GM23338 (cell line): Measurements from ENCODE around the gene SPATA25. TPM values are rescaled to one million over a fixed set of nuclear protein-coding genes. Genes with fewer than 3 reads are reported as not detected.
"Not testable (repeated sequence)": the region's sequence is repeated elsewhere in the genome, so short reads cannot be mapped to it uniquely, and the experiment has no call there.

Experiments used
- ATAC-seq: fragments of 200-7000 bp; cut with Tn5 transposase; 3 replicates; pipeline ENCODE4 v1.9.1; 2020
- DNase-seq: peaks from one replicate; pipeline ENCODE4 v3.0.0-alpha.2; 2015; ENCODE audit warnings: low spot score
- H2AFZ ChIP-seq: fragments of 200-600 bp; sonication (generic); 2 replicates; pipeline ENCODE4 v1.8.0; 2016; ENCODE audit warnings: antibody characterized with exemption, mild to moderate bottlenecking, moderate library complexity
- H3F3A ChIP-seq: fragments of 200-600 bp; sonication (generic); replicated peaks from 2 replicates; pipeline ENCODE4 v1.8.0; 2017; ENCODE audit warnings: antibody characterized with exemption, mixed run types, low read depth
- H3K27ac ChIP-seq: fragments of 200-600 bp; sonication (generic); 2 replicates; pipeline ENCODE4 v1.6.1; 2016; ENCODE audit warnings: low read depth
- H3K27me3 ChIP-seq: fragments of 200-600 bp; sonication (generic); 2 replicates; pipeline ENCODE4 v1.8.0; 2016; ENCODE audit warnings: mild to moderate bottlenecking, mixed run types, moderate library complexity; ENCODE audit not compliant: insufficient read depth
- H3K36me3 ChIP-seq: fragments of 200-600 bp; sonication (generic); 2 replicates; pipeline ENCODE4 v1.8.0; 2016; ENCODE audit warnings: mild to moderate bottlenecking; ENCODE audit not compliant: insufficient read depth
- H3K4me1 ChIP-seq: fragments of 200-600 bp; sonication (generic); 2 replicates; pipeline ENCODE4 v1.8.0; 2016; ENCODE audit warnings: mild to moderate bottlenecking, moderate library complexity; ENCODE audit not compliant: insufficient read depth
- H3K4me2 ChIP-seq: fragments of 200-600 bp; sonication (generic); 2 replicates; pipeline ENCODE4 v1.7.1; 2017; ENCODE audit warnings: mixed run types
- H3K4me3 ChIP-seq: fragments of 200-600 bp; sonication (generic); 2 replicates; pipeline ENCODE4 v1.6.1; 2016; ENCODE audit warnings: mixed run types
- H3K79me2 ChIP-seq: fragments of 200-600 bp; sonication (generic); replicated peaks from 2 replicates; pipeline ENCODE4 v1.8.0; 2017; ENCODE audit warnings: mild to moderate bottlenecking; ENCODE audit not compliant: insufficient read depth
- H3K9me2 ChIP-seq: fragments of 200-600 bp; sonication (generic); 2 replicates; pipeline ENCODE4 v1.8.0; 2017; ENCODE audit not compliant: insufficient read depth
- H4K20me1 ChIP-seq: fragments of 200-600 bp; sonication (generic); replicated peaks from 2 replicates; pipeline ENCODE4 v1.8.0; 2017; ENCODE audit warnings: mild to moderate bottlenecking; ENCODE audit not compliant: insufficient read depth
- H3K27ac Mint-ChIP-seq: 2 replicates; pipeline ENCODE4 v1.8.0; 2020; ENCODE audit warnings: inconsistent platforms, mild to moderate bottlenecking, moderate library complexity, mixed read lengths
- H3K27me3 Mint-ChIP-seq: 3 replicates; pipeline ENCODE4 v1.8.0; 2022; ENCODE audit warnings: low read depth, mild to moderate bottlenecking, moderate library complexity, mixed read lengths, inconsistent platforms; ENCODE audit not compliant: insufficient read depth, poor library complexity
- H3K36me3 Mint-ChIP-seq: 3 replicates; pipeline ENCODE4 v1.8.0; 2021; ENCODE audit warnings: low read depth, mild to moderate bottlenecking, inconsistent platforms, moderate library complexity, mixed read lengths
- H3K4me1 Mint-ChIP-seq: 3 replicates; pipeline ENCODE4 v1.8.0; 2020; ENCODE audit warnings: mild to moderate bottlenecking, inconsistent platforms, mixed read lengths
- H3K4me3 Mint-ChIP-seq: 3 replicates; pipeline ENCODE4 v1.8.0; 2021; ENCODE audit warnings: moderate library complexity, mild to moderate bottlenecking, inconsistent platforms, mixed read lengths
- H3K9me3 Mint-ChIP-seq: 3 replicates; pipeline ENCODE4 v1.8.0; 2020; ENCODE audit warnings: moderate library complexity, mild to moderate bottlenecking, inconsistent platforms, mixed read lengths
- CREB1 ChIP-seq: fragments of 250-450 bp; sonication (Bioruptor Pico); IDR thresholded peaks from 2 replicates; pipeline ENCODE4 v1.5.0; 2020; ENCODE audit warnings: low read depth, mild to moderate bottlenecking, moderate library complexity
- CTCF ChIP-seq, 2 experiments: fragments of 200-600 bp in 1 of 2; sonication (generic) in 1 of 2; conservative IDR thresholded peaks; 2 replicates each; pipeline versions ENCODE4 v1.5.1 to v1.6.1; 2016 to 2017; ENCODE audit warnings: antibody characterized with exemption in 2 of 2, low read depth in 2 of 2, mild to moderate bottlenecking in 2 of 2, moderate library complexity in 1 of 2
- ETS1 ChIP-seq: IDR thresholded peaks from 2 replicates; pipeline ENCODE4 v1.6.1; 2016; ENCODE audit warnings: antibody characterized with exemption
- EZH2 ChIP-seq: fragments of 200-600 bp; sonication (generic); IDR thresholded peaks from one replicate; pipeline ENCODE4 v1.8.0; 2017; ENCODE audit warnings: antibody characterized with exemption, mild to moderate bottlenecking, low read depth; ENCODE audit not compliant: unreplicated experiment
- EZH2phosphoT487 ChIP-seq: fragments of 200-600 bp; sonication (generic); IDR thresholded peaks from one replicate; pipeline ENCODE4 v1.8.1; 2018; ENCODE audit warnings: antibody characterized with exemption; ENCODE audit not compliant: unreplicated experiment
- JUNB ChIP-seq: IDR thresholded peaks from one replicate; pipeline ENCODE4 v1.6.1; 2016; ENCODE audit warnings: antibody characterized with exemption; ENCODE audit not compliant: unreplicated experiment
- NANOG ChIP-seq: IDR thresholded peaks from 2 replicates; pipeline ENCODE4 v1.6.1; 2016; ENCODE audit warnings: antibody characterized with exemption, borderline replicate concordance
- POLR2AphosphoS5 ChIP-seq: IDR thresholded peaks from 2 replicates; pipeline ENCODE4 v1.6.1; 2016; ENCODE audit warnings: antibody characterized with exemption, low read depth
- STAT1 ChIP-seq: IDR thresholded peaks from one replicate; pipeline ENCODE4 v1.6.1; 2016; ENCODE audit warnings: antibody characterized with exemption; ENCODE audit not compliant: unreplicated experiment
- ZNF114 ChIP-seq: fragments of 250-450 bp; sonication (Bioruptor Pico); IDR thresholded peaks from 2 replicates; pipeline ENCODE4 v1.5.0; 2020; ENCODE audit warnings: mild to moderate bottlenecking, moderate library complexity
- ZNF331 ChIP-seq: fragments of 250-450 bp; sonication (Bioruptor Pico); IDR thresholded peaks from 2 replicates; pipeline ENCODE4 v1.5.0; 2020; ENCODE audit warnings: low read depth, mild to moderate bottlenecking, moderate library complexity
- ZNF462 ChIP-seq: fragments of 250-450 bp; sonication (Bioruptor Pico); IDR thresholded peaks from 2 replicates; pipeline ENCODE4 v1.5.0; 2020; ENCODE audit warnings: mild to moderate bottlenecking, moderate library complexity
- polyA plus RNA-seq: library from polyadenylated mRNA; unstranded; fragments of >200 nt; fragmentation: Nextera tagmentation; extraction: Ambion mirVana; gene quantifications from 2 replicates; pipeline ENCODE4 v1.2.1, GENCODE V29; 2016
- total RNA-seq: library from RNA; depleted of rRNA; stranded (reverse); fragments of >200 nt; shearing (Covaris generic); gene quantifications from 2 replicates; pipeline ENCODE4 v1.2.3, GENCODE V29; 2014

Gene SPATA25
- total and polyA plus RNA-seq, 2 experiments from 2014 or later = 7.5 TPM; not detected in 1

- not testable (repeated sequence) for H3K4me3 ChIP-seq, H3K27me3 ChIP-seq, H3K9me2 ChIP-seq, H3K9me3 Mint-ChIP-seq, H3K27ac ChIP-seq, H3K36me3 ChIP-seq, H2AFZ ChIP-seq, H3K4me3 Mint-ChIP-seq, H3K4me2 ChIP-seq, ATAC-seq, H3F3A ChIP-seq, H4K20me1 ChIP-seq, DNase-seq, H3K27ac Mint-ChIP-seq
- Histone ChIP-seq H3K79me2 (peaks cover 22% of the 10 kb centered on the region), H3K4me1 (peaks cover 14% of the 10 kb centered on the region)
- Mint-ChIP-seq H3K36me3 (peaks cover 10% of the 10 kb centered on the region), H3K4me1 (peaks cover 19% of the 10 kb centered on the region), H3K27me3 (peaks cover 25% of the 10 kb centered on the region)
These were observed 44.3 kb upstream of the SPATA25 start for GRCh38 chr20:45931680-45932079.

- no peak for DNase-seq
- Histone ChIP-seq H3K27me3 (no peaks in the 10 kb centered on the region), H2AFZ (no peak overlapping the region), H3K27ac (no peak overlapping the region), H3K4me2 (no peak overlapping the region), H3F3A (no peaks in the 10 kb centered on the region), H3K4me1 (no peaks in the 10 kb centered on the region), H3K79me2 (0 out of 2 replicates have a peak, but pooled peaks cover 2% of the 10 kb centered on the region), H3K36me3 (no peaks in the 10 kb centered on the region), H4K20me1 (no peaks in the 10 kb centered on the region), H3K4me3 (no peak overlapping the region), H3K9me2 (no peaks in the 10 kb centered on the region)
- H3K4me1 Mint-ChIP-seq = peaks cover 20% of the 10 kb centered on the region
- peaks cover 3% of the 10 kb centered on the region; the same call in 1 of the 3 replicates for H3K36me3 Mint-ChIP-seq
- H3K4me3 Mint-ChIP-seq = no peak overlapping the region
- peaks cover 12% of the 10 kb centered on the region for H3K27me3 Mint-ChIP-seq
- no peaks in the 10 kb centered on the region for H3K9me3 Mint-ChIP-seq
- H3K27ac Mint-ChIP-seq = peak overlapping the region; percentile 0; the same call in 1 of the 2 replicates
- no peak for ATAC-seq
- TF ChIP-seq JUNB (no peak), ZNF462 (CRISPR knock-in tag) (no peak), POLR2AphosphoS5 (no peak), ZNF331 (CRISPR knock-in tag) (no peak), CREB1 (CRISPR knock-in tag) (no peak), NANOG (no peak), STAT1 (no peak), CTCF (conservative IDR thresholded peaks at IDR 0.05; ENCODE audit: low read depth in 2 of 2) (no peak), ETS1 (no peak), EZH2phosphoT487 (no peak), EZH2 (no peak), ZNF114 (CRISPR knock-in tag) (no peak)
These were observed 39.9 kb upstream of the SPATA25 start for GRCh38 chr20:45927071-45927878.
